Measurements from ENCODE around the gene MFN2.

The MFN2 gene

GRCh38 chr1:12059722-12060464, 79.6 kb downstream of the MFN2 start:
- no peak for TF ChIP-seq CTCF (IDR thresholded peaks at IDR 0.05; ENCODE audit: extremely low read depth, missing control alignments)
- DNase-seq (ENCODE audit: low spot score): no peak

DNA sequence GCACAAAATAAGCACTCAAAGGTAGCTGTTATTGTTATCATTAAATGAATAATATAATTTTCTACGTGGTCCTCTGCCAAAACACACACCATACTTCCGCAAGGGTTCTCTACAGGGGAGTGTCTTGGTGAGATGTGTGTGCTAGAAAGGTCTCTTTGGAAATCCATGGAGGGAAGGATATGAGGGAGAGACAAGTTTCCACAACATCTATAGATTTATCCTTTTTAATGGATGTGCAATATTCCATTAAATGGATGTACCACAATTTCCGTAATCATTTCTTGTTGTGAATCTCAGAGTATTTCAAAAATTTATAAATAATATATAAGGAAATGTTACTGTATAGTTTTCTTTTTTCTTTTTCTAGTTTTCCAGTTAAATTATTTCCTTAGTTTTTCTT, 80.3 kb downstream of the MFN2 start:
- TF ChIP-seq CTCF (IDR thresholded peaks at IDR 0.05; ENCODE audit: extremely low read depth, missing control alignments): no peak
- DNase-seq (ENCODE audit: low spot score): no peak

All from GM20000 (cell line).